ENCODE measurements around the gene TTC27. TPM values are rescaled to one million over a fixed set of nuclear protein-coding genes. Genes with fewer than 3 reads are reported as not detected.

TTC27 gene
- total and polyA plus RNA-seq, 2 of the 13 experiments (the other 11 are each of a cell fraction or from before 2014, with no cell fraction given), result 26.7 to 44.7 TPM

DNA sequence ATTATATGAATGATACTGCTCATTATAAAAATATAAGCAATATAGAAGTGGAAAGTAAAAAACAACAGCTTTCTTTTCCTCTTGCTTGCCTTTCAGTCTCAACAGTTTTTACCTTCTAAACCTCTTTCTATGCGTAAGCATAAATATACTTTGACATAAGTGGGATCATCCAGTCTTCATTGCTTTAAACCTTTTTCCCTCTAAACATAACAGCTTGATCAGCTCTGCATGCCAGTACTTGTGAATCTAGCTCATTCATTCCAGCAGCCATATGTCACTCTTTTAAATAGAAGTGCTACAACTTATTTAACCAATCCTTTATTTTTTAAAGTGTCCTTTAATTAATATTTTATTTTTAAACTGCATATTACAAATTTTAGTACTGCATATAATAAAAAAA is 88.1 kb downstream of the TTC27 start:
- ChIA-PET CTCF (ENCODE audit: low intra/inter-chr PET ratio, low total read pairs) (no interaction called here), POLR2A (no interaction called here)
- Histone ChIP-seq H2AFZ (ENCODE audit: low read length) (no peak overlapping the region), H3K79me2 (ENCODE audit: insufficient read depth, low read length) (no peaks in the 10 kb centered on the region), H3K4me3 (replicated peaks in 1 of 3; ENCODE audit: insufficient read depth in 1 of 3, low read depth in 2 of 3, low read length in 3 of 3) (no peak overlapping the region), H3K9me3 (ENCODE audit: low read length) (no peaks in the 10 kb centered on the region), H3K27ac (ENCODE audit: extremely low read length, insufficient read depth, low read length) (no peak overlapping the region), H3K4me1 (ENCODE audit: insufficient read depth, low read length) (peaks cover 8% of the 10 kb centered on the region), H3K9ac (ENCODE audit: insufficient read depth, low read depth, low read length) (no peak overlapping the region), H4K20me1 (ENCODE audit: insufficient read depth, low read length) (no peaks in the 10 kb centered on the region), H3K27me3 (ENCODE audit: control insufficient read depth in 1 of 2, insufficient read depth in 2 of 2, low read length in 2 of 2) (no peaks in the 10 kb centered on the region), H3K36me3 (replicated peaks in 1 of 2; ENCODE audit: control insufficient read depth in 1 of 2, insufficient read depth in 2 of 2, low read length in 2 of 2) (peaks cover 0 to 2% of the 10 kb centered on the region in 2 experiments; a peak in 3 of 5 replicates), H3K4me2 (ENCODE audit: low read depth, low read length) (no peak overlapping the region)
- intact Hi-C loops (cut with micrococcal nuclease; ENCODE audit: unreplicated experiment), result no loop called here
- TF ChIP-seq ZFP62 (CRISPR knock-in tag; IDR thresholded peaks at IDR 0.05) (no peak), DPF2 (CRISPR knock-in tag; IDR thresholded peaks at IDR 0.05; ENCODE audit: borderline replicate concordance, low read depth) (no peak), KMT2A (CRISPR knock-in tag; IDR thresholded peaks at IDR 0.05) (no peak), STAT5B (CRISPR knock-in tag; IDR thresholded peaks at IDR 0.05) (no peak)
- TF ChIP-seq, protein P1, sequence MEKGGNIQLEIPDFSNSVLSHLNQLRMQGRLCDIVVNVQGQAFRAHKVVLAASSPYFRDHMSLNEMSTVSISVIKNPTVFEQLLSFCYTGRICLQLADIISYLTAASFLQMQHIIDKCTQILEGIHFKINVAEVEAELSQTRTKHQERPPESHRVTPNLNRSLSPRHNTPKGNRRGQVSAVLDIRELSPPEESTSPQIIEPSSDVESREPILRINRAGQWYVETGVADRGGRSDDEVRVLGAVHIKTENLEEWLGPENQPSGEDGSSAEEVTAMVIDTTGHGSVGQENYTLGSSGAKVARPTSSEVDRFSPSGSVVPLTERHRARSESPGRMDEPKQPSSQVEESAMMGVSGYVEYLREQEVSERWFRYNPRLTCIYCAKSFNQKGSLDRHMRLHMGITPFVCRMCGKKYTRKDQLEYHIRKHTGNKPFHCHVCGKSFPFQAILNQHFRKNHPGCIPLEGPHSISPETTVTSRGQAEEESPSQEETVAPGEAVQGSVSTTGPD (CRISPR knock-in tag; IDR thresholded peaks at IDR 0.05), result no peak
- TF ChIP-seq, protein P2, sequence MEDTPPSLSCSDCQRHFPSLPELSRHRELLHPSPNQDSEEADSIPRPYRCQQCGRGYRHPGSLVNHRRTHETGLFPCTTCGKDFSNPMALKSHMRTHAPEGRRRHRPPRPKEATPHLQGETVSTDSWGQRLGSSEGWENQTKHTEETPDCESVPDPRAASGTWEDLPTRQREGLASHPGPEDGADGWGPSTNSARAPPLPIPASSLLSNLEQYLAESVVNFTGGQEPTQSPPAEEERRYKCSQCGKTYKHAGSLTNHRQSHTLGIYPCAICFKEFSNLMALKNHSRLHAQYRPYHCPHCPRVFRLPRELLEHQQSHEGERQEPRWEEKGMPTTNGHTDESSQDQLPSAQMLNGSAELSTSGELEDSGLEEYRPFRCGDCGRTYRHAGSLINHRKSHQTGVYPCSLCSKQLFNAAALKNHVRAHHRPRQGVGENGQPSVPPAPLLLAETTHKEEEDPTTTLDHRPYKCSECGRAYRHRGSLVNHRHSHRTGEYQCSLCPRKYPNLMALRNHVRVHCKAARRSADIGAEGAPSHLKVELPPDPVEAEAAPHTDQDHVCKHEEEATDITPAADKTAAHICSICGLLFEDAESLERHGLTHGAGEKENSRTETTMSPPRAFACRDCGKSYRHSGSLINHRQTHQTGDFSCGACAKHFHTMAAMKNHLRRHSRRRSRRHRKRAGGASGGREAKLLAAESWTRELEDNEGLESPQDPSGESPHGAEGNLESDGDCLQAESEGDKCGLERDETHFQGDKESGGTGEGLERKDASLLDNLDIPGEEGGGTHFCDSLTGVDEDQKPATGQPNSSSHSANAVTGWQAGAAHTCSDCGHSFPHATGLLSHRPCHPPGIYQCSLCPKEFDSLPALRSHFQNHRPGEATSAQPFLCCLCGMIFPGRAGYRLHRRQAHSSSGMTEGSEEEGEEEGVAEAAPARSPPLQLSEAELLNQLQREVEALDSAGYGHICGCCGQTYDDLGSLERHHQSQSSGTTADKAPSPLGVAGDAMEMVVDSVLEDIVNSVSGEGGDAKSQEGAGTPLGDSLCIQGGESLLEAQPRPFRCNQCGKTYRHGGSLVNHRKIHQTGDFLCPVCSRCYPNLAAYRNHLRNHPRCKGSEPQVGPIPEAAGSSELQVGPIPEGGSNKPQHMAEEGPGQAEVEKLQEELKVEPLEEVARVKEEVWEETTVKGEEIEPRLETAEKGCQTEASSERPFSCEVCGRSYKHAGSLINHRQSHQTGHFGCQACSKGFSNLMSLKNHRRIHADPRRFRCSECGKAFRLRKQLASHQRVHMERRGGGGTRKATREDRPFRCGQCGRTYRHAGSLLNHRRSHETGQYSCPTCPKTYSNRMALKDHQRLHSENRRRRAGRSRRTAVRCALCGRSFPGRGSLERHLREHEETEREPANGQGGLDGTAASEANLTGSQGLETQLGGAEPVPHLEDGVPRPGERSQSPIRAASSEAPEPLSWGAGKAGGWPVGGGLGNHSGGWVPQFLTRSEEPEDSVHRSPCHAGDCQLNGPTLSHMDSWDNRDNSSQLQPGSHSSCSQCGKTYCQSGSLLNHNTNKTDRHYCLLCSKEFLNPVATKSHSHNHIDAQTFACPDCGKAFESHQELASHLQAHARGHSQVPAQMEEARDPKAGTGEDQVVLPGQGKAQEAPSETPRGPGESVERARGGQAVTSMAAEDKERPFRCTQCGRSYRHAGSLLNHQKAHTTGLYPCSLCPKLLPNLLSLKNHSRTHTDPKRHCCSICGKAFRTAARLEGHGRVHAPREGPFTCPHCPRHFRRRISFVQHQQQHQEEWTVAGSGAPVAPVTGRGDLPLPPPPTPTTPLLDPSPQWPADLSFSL (CRISPR knock-in tag; IDR thresholded peaks at IDR 0.05), result no peak
- WGBS (ENCODE audit: low lambda C conversion rate), result 100% methylated on average over 1 of the region's 1 CpG
- no peak for FAIRE-seq
- no peak for DNase-seq (ENCODE audit: low spot score)
- no peak for ATAC-seq
- BruUV-seq (replicated peaks), result no TSS peak
- in situ Hi-C loops (cut with HindIII; ENCODE audit: extremely low pct_ligation_motif_present, low pct_unique_long_range_greater_than_20kb), result no loop called here

Measured in HepG2 (cell line).